NCI-H2196 treated with DMSO at 0.1 percent for 48 hours (cell line): ENCODE measurements around the gene DRC1.

Experiments
- DNase-seq: peaks from one replicate; lab custom pipeline; 2025; ENCODE audit not compliant: unreplicated experiment; lab: John Stamatoyannopoulos, UW

The DRC1 gene

DNA sequence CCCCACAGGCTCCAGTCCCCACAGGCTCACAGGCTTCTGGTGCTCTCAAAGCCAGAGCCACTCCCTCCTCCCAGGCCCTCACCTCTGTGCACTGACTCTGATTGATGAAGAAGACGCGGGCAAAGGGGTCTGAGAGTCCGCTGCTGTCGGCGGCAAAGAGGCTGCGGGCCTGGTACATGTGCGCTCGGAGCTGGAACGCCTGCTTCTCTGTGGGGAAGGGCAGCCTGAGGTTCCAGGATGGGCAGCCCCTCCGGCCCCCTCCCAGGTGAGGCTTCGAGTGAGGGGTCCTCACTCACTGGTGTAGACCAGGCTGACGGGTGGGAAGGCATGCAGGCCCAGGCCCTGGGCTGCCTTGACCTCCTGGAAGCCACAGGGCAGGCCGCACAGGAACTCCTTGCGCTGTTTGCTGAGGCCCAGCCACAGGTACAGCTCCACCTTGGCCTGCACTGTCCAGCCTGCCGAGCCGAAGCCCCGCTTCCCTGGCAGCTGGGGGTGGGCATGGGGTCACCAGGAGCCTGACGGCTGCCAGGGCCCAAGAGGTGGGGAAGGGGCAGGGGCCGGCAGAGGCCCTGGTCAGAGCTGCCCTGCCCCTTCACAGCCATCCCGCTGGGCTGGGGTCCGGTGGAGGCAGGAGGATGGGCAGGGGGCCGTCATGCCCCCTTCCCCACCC, 74.2 kb downstream of the DRC1 start:
- no peak for DNase-seq

DNA sequence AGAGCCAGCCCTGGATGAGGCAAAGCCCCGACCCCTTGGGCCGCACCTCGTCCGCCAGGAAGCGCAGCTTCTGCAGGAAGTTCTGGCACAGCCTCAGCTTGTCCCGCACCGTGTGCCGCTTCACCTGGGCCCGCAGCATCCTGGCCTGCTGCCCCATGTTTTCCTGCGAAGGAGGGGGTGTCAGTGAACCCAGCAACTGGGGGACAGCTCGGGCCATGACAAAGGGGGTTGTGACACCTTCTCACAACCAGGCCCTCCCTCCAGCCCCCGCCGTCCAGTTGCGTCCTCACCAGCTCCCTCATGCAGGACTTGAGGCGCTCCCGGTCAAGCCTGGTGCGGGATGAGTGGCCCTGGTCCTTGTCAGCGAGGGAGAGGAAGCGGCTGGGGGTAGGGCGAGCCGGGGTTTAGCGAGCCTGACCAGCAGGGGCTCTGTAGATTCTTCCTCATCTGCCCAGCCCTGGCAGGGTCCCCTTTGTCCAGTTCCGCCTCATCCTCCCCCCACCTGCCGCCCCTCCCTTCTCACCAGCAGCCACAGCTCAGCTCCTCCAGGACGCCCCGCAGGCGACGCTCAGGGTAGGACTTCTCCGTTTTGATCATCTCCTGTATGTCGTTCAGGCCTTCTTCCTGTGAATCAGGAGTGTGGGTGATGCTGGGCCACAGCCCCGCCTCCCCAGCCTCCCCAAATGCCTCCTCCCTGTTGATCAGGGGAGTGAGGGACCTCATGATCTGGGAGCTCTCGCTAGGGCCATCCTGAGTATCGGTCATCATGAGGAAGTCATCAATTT, 75.6 kb downstream of the DRC1 start:
- no peak for DNase-seq

DNA sequence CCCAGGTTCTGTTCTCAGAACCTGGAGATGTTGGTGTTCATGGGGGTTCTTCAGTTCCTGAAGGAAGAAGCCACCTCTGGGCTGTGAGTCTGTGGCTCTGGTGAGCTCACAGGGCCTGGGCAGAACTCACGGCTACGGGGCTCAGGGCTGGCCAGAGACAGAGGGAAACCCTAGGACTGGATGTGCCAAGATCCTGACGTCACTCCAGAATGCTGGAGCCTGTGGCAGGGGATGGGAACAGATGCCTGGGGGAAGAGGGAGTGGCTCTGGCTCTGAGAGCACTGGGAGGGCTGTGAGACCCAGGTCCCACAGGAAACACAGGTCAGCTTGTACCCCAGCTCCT, 76.2 kb downstream of the DRC1 start, which contains the start of gene OTOF:
OTOF (minus strand) TSS at position 214 of the 343 bp plus-strand sequence.
- no peak for DNase-seq

DNA sequence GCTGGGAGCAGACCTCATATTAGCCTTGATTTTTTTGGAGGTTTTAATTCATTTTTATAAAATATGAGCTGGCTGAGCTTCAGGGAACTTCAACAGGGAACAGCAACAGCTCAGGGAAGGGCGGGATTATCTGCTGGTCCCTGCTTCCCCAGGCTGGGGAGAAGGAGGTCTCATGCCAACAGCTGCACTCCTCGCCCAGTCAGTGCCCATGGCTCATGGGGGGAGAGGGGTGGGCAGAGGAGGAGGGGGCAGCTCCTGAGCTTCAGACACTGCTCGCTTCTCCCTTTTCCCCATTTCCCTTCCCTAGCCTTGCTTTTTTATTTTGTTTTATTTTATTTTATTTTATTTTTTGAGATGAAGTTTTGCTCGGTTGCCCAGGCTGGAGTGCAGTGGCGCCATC, 76.6 kb downstream of the DRC1 start:
- no peak for DNase-seq

DNA sequence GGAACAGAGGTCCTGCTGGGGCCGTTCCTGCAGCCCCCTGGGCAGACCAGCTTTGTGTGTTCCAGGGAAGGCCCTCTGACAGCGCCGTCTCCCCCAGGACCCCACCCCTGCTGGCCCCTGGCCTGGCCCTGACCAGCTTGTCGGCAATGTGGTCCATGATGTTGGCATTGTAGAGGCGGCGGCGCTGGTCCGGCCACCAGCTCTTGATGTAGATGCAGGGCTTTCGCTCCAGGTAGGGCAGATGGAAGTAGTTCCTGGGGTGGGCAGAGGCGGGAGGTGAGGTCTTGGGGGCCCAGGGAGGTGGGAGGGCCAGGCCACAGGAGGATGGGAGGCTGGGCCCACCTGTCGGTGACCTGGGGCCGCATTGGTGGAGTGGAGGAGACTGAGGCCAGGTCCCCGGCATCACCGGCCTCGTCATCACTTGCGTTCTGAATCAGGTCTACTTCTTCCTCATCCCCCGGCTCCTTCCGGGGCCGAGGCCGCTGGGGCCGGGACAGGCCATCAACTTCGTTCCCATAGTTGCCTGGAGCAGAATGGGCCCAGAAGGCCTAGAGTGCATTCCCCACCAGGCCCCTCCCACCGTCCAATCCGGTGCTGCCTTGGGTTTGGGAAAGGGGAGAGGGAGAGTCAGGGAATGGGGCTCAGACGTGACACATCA, 77.5 kb downstream of the DRC1 start:
- no peak for DNase-seq

DNA sequence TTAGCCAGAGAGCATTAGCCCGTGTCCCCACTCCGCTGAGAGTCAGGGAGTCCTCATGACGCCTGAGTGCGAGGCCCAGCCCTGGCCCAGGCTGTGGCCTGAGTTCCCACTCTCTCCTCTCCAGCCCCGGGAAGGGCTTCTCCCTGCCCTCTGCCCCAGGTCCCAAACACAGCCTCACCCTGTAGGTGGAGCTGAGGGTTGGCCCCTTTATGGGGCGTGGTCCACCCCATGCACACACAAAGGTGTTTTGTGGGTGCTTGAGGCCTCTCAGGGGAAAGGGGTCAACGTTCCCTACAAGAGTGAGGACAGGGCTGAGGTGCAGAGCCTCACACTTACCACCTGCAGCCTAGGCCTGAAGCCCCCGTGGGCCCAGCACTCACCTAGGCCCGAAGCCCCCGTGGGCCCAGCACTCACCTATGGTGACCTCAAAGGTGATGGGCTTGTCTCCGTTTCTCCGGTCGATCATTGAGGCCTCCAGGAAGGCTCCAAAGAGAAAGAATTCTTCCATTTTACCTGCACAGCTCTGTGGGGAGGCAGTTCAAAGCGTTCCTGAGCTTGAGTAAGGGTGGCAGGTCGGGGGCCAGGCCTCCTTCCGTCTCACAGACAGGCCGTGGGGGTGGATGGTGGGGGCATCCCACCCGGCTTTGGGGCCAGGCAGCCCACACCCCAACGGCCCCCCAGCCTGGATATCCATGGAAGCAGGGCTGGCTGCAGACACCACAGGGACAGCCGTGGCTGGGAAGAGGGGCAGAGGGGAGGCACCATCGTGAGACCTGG, 78.3 kb downstream of the DRC1 start:
- DNase-seq: no peak

DNA sequence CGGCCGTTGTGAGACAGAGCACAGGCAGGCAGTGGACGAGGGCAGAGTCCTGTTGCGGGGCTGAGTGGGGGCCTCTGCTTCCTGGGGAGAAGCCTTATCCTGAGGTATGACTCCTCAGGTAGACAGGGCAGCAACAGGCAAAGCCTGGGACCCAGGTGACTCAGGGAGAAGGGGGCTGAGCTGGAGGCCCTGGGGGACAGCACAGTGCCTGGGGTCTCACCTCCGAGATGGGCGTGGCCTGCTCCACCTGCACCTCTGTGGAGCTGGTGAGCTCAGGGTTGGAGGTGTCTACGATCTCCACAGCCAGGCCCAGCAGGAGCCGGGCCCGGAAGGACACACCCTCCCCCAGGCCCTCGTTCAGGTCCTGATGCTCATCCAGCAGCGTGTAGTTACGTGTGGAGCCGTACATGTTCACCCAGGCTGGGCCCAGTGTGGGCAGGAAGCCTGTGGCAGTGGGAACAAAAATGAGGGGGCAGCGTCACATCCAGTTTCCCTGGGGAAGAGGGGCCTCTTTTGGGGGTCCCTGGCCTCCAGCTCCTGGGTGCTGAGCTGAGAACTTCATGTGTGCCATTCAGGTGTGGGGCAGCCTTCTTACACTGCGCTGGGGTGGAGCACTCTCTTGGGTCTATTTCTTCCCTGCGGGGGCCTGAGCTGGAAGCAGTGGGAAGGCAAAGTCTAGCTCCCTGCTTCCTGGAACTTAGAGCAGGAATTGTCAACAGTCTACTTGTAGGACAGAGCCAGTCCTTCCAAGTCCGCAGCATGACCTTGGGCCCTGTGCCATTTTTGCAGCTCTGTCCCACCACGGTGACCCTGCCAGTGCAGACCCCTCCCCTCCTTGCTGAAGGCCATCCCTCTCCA, 79.1 kb downstream of the DRC1 start:
- DNase-seq: no peak

DNA sequence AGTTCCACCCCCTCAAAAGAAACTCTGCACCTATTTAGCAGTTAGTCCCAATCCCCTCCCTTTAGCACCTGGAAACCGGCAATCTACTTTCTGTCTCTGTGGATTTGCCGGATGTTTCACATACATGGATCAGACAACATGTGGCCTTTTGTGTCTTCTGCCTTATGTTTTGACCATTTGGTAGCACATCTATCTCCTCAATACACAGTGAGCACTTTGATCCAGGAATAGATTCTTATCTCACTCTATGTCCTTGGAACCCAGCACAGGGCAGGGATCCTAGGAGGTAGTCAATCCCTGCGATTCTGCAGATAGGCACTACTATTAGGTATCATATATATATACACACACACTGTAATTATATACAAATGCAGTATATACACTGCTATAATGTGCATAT, 80.0 kb downstream of the DRC1 start:
- no peak for DNase-seq

DNA sequence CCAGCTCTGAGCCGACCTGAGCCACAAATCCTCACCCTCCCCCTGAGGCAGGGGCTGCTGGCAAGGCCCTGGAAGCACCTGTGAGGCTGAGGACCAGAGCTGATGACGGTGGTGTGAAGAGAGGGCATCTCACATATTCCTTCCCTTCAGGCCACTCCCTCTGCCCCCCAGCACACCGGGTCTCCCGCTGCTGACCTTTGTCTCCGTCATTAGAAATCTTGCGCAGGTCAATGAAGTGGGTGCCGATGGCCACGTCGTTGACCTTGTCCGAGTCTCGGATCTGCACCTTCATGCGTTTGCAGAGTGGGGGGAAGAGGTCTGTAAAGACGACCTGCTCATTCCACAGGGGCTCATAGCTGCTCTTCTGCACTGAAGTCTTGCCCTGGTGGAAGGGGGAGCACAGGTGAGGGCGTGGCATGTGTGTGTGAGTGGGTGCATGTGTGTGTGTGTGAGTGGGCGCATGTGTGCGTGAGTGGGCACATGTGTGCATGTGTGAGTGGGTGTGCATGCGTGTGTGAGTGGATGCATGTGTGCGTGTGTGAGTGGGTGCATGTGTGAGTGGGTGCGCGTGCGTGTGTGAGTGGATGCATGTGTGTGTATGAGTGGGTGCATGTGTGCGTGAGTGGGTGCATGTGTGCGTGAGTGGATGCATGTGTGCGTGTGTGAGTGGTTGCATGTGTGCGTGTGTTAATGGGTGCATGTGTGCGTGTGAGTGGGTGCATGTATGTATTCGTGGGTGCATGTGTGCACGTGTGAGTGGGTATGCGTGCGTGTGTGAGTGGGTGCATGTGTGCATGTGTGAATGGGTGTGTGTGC, 80.7 kb downstream of the DRC1 start:
- no peak for DNase-seq

DNA sequence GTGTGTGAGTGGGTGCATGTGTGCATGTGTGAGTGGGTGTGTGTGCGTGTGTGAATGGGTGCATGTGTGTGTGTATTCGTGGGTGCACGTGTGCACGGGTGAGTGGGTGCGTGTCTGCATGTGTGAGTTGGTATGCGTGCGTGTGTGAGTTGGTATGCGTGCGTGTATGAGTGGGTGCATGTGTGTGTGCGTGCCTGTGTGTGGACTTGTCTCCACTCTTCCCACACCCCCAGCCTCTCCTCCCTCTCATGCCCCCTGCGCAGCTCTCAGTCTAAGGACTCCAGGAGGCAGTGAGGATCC, 81.3 kb downstream of the DRC1 start:
- DNase-seq: no peak

DNA sequence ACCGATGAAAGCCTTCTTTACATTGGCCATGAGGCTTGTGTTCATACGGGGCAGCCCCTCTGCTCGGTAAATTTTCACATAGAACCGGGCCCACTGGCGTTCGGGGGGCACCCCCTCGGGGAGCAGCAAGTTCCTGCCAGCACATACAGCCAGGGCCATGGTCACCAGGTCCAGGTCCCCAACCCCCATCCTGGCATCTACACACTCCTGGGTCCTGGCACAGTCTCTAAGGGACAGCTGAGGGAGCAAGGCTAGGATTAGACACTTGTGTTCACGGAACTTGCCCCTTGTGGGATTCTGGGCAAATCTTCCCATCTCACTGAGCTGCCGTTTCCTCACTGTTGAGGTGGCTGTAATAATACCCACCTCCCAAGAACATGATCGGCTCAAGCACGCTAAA, 81.8 kb downstream of the DRC1 start:
- no peak for DNase-seq

DNA sequence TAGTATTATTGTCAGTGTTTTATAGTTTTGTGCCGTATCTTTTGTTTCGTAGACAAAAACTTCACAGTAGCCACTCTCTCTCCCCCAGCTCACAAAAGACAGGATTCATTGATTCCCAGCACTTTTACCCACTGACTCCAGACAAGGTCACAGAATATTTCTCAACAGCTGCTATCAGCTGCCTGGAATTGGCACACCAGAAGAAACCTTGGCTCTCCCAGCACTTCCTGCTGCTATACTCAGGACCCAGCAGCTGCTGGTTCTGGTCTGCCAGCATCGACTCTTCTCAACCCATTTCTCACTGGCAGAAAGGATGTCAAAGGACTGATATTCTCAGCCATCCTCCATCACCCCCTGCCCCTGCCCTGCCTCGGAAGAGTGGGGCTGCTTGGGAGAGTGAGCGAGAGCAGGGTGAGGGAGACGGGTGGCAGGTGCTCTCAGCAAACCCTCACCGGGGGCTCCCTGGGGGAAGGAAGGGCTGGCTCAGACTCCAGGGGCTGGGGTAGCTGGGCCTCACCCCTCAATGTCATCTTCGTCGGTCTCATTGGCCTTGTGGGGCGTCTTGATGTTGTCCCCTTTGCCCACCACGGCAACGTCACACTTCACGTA, 82.3 kb downstream of the DRC1 start:
- no peak for DNase-seq

DNA sequence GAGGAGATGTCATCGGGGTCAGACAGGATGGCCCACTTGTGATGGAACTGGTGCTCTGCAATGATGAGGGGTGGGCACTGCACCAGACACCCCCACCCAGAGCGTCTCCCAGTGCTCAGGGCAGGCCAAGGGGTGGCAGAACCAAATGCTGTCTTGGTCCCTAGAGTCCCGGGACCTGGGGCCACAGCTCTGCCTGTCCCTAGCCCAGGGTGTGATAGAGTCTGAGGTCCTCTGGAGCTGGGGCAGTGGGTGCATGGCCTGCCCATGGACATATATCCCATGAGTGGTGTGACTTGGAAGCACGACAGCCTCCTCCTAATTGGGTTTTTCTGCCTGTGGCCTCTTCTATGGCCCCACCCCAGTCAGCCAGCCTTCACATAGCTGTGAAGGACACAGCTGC, 82.9 kb downstream of the DRC1 start:
- DNase-seq: no peak

DNA sequence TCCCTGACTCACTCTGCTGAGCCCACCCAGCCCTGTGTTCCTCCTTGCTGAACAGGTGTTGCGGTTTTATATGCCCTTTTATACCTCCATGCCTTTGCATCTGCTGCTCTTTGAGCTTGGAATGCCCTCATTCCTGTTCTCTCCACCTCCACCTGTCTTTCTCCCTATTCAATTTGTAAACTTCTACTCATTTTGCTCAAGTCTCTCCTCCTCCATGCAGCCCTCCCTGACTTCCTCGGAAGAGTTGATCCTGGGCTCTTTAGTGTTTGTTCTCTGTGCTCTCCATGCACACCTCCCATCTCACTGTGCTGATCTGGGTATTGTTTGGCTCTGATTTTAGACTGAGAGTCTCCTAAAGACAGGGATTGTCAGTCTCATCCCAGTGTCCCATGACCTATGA, 83.4 kb downstream of the DRC1 start:
- no peak for DNase-seq

DNA sequence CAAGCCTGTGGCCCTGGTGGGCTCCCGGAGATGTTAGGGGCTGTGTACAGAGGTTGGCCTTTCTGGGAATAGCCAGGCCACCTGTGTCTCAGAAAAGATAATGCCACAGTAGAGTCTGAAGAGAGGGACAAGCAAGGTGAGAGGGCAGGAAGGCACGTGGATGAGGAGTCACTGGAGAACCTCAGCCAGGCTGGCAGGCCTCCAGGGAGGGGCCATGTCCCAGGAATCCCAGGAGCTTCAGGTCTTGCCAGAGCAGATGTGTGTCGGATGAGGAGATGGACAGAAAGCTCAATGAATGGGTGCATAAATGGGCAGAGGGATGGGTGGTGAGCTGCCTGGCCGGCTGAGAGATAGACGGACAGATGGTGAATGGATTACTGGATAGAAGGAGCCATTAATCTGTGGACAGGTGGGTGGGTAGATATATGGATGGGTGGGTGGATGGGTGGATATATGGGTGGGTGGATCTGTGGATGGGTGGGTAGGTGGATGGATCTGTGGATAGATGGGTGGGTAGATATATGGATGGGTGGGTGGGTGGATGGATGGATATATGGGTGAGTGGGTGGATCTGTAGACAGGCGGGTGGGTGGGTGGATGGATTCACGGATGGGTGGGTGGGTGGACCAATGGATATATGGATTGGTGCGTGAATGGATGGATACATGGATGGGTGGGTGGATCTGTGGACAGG, 84.2 kb downstream of the DRC1 start:
- no peak for DNase-seq

DNA sequence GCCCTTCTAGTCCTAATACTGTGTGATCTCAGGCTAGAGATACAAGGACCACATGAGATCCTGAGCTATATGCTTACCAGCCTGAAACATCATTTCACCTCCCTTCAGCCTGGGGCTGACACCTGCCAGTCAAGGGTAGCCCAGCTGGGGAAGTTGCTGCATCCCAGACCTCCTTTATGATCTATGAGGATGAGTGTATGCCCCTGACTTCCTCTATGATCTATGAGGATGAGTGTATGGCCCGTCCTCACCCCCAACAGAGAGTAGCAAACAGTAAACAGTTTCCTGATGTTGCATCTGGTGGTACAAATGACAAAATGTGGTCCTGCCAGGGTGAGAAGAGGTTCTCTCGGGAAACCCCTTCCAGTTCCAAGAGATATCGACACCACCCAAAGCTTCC, 85.1 kb downstream of the DRC1 start:
- DNase-seq: no peak

DNA sequence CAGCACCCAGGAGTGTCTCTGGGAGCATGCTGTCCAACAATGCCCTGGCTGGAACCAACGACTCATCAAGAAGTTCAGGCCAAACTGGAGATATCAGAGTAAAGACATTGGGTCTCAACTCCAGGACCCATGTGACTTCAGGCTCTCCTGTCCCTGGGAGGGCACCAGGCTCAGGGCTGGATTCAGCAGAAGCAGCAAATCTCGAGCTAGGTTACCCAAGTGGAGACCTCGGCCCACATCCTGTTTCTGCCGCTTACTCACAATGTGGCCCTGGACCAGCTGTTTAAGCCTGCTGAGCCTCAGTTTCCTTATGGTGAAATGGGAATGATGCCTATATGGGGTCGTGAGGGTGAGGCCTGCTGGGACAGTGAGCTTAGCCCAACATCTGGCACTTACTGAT, 85.5 kb downstream of the DRC1 start:
- DNase-seq: no peak

DNA sequence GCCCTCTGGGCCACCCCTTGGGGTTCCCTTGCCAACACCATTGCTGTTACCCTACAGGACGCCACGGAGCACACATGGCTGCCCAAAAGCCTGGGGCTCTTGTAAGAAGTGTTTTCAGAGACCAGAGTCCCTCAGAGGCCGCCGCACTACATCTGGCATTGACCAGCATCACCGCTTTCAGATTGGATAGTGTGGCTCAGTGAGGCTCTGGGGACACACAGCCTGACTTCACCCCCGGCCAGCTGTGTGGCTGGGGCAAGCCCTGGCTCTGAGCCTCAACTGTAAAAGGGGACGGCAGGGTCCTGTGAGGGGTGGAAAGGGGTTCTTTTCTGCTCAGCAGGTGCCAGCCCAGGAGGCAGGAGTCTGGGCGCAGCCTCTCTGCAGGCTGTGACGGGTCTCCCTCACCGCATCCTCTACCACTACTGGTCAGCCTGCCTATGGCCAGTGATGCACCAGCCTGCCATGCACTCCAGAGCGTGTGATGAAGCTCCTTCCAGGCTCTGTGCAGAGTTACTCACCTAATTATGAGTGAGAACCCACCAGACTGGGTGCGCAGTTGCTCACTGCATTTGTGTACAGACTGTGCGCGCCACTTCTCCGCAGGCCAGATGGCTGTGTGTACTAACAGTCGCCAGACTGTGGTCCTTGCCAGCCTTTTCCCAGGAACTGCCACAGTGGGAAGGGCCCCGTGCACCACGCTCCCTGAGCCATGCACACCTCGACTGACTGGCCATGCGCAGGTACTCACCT, 86.9 kb downstream of the DRC1 start:
- no peak for DNase-seq
